WTC11 (cell line): Measurements from ENCODE around the gene MAS1.

Source experiments
- ATF1 ChIP-seq: sonication (generic); formaldehyde crosslinking; IDR thresholded peaks from 2 replicates; pipeline ENCODE4 v1.8.1; 2023; ENCODE audit warnings: mild to moderate bottlenecking, moderate library complexity, missing genetic modification reagents
- GABPB1 ChIP-seq: sonication (generic); formaldehyde crosslinking; IDR thresholded peaks from 2 replicates; pipeline ENCODE4 v1.8.1; 2023; ENCODE audit warnings: mild to moderate bottlenecking, missing genetic modification reagents
- TF ChIP-seq, protein P1 (sequence below): fragments of 200-600 bp; IDR thresholded peaks from 2 replicates; pipeline ENCODE4 v1.8.0; 2022; ENCODE audit warnings: antibody characterized with exemption

DNA sequence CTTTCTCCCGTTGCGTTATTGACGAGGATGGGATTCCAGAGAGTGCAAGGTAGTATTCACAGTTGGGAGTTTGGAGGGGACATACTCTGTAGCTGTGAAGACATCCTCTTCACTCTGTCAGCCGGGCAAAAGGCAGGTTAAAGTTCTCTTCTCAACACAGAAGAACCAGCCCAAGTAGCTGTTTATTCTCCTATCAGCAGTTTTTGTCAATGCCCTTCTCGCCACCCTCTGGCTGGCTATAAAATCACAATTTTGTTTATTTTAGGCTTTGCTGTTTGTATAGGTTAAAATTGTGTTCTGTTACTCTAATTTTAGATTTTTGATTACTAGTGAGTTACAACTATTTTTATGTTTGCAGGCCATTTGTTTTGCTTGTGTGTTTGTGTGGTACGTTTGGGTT lies 37.9 kb upstream of the MAS1 start:
- TF ChIP-seq ATF1 (CRISPR knock-in tag) (no peak), GABPB1 (no peak)
- TF ChIP-seq, protein P1, sequence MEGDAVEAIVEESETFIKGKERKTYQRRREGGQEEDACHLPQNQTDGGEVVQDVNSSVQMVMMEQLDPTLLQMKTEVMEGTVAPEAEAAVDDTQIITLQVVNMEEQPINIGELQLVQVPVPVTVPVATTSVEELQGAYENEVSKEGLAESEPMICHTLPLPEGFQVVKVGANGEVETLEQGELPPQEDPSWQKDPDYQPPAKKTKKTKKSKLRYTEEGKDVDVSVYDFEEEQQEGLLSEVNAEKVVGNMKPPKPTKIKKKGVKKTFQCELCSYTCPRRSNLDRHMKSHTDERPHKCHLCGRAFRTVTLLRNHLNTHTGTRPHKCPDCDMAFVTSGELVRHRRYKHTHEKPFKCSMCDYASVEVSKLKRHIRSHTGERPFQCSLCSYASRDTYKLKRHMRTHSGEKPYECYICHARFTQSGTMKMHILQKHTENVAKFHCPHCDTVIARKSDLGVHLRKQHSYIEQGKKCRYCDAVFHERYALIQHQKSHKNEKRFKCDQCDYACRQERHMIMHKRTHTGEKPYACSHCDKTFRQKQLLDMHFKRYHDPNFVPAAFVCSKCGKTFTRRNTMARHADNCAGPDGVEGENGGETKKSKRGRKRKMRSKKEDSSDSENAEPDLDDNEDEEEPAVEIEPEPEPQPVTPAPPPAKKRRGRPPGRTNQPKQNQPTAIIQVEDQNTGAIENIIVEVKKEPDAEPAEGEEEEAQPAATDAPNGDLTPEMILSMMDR: no peak
